Hepatocyte (in vitro differentiated cells): ENCODE measurements around the gene ZNF132. TPM values are rescaled to one million over a fixed set of nuclear protein-coding genes. Genes with fewer than 3 reads are reported as not detected.
"Not testable (repeated sequence)": the region's sequence is repeated elsewhere in the genome, so short reads cannot be mapped to it uniquely, and the experiment has no call there.

ENCODE experiments used
- DNase-seq: peaks from one replicate; pipeline ENCODE4 v3.0.0-alpha.2; 2016; ENCODE audit warnings: low spot score
- H2AFZ ChIP-seq: fragments of 200-600 bp; sonication (generic); 2 replicates; pipeline ENCODE4 v1.6.0; 2016; ENCODE audit warnings: antibody characterized with exemption, mild to moderate bottlenecking
- H3K27ac ChIP-seq: fragments of 200-600 bp; sonication (generic); 2 replicates; pipeline ENCODE4 v1.5.1; 2016; ENCODE audit warnings: mild to moderate bottlenecking
- H3K27me3 ChIP-seq: fragments of 200-600 bp; sonication (generic); 2 replicates; pipeline ENCODE4 v1.6.1; 2016
- H3K36me3 ChIP-seq: fragments of 200-600 bp; sonication (generic); replicated peaks from 2 replicates; pipeline ENCODE4 v1.5.1; 2016; ENCODE audit warnings: low read depth; ENCODE audit not compliant: insufficient read depth
- H3K4me1 ChIP-seq: fragments of 200-600 bp; sonication (generic); 2 replicates; pipeline ENCODE4 v1.5.1; 2016; ENCODE audit warnings: mild to moderate bottlenecking, moderate library complexity; ENCODE audit not compliant: insufficient read depth
- H3K4me2 ChIP-seq: fragments of 200-600 bp; sonication (generic); 2 replicates; pipeline ENCODE4 v1.6.0; 2016
- H3K4me3 ChIP-seq: fragments of 200-600 bp; sonication (generic); 2 replicates; pipeline ENCODE4 v1.5.1; 2016; ENCODE audit warnings: mild to moderate bottlenecking
- H3K79me2 ChIP-seq: fragments of 200-600 bp; sonication (generic); 2 replicates; pipeline ENCODE4 v1.6.0; 2017; ENCODE audit warnings: mild to moderate bottlenecking
- H3K9me2 ChIP-seq: fragments of 200-600 bp; sonication (generic); replicated peaks from 2 replicates; pipeline ENCODE4 v1.6.0; 2017; ENCODE audit warnings: mild to moderate bottlenecking; ENCODE audit not compliant: insufficient read depth
- H3K9me3 ChIP-seq: fragments of 200-600 bp; sonication (generic); 2 replicates; pipeline ENCODE4 v1.5.1; 2016; ENCODE audit warnings: low read depth, mild to moderate bottlenecking
- H4K20me1 ChIP-seq: fragments of 200-600 bp; sonication (generic); 2 replicates; pipeline ENCODE4 v1.6.0; 2016; ENCODE audit warnings: mild to moderate bottlenecking; ENCODE audit not compliant: insufficient read depth, poor library complexity, severe bottlenecking
- CTCF ChIP-seq: fragments of 200-600 bp; sonication (generic); IDR thresholded peaks from 2 replicates; pipeline ENCODE4 v1.5.1; 2016; ENCODE audit warnings: antibody characterized with exemption, mild to moderate bottlenecking; ENCODE audit not compliant: poor library complexity
- EZH2 ChIP-seq: fragments of 200-600 bp; sonication (generic); IDR thresholded peaks from 2 replicates; pipeline ENCODE4 v1.6.1; 2016; ENCODE audit warnings: antibody characterized with exemption, mild to moderate bottlenecking, borderline replicate concordance
- EZH2phosphoT487 ChIP-seq: fragments of 200-600 bp; sonication (generic); IDR thresholded peaks from one replicate; pipeline ENCODE4 v1.6.1; 2018; ENCODE audit warnings: antibody characterized with exemption, mild to moderate bottlenecking, low read depth, moderate library complexity; ENCODE audit not compliant: unreplicated experiment, severe bottlenecking
- WGBS: methylation state at CpG from one replicate; pipeline ENCODE4 v1.1.6; 2016; ENCODE audit warnings: low lambda C conversion rate; ENCODE audit errors: missing lambda C conversion rate; 5-methylcytosine and 5-hydroxymethylcytosine counted together
- polyA plus RNA-seq: library from polyadenylated mRNA; unstranded; fragments of >200 nt; fragmentation: Nextera tagmentation; extraction: Ambion mirVana; gene quantifications from 2 replicates; pipeline ENCODE4 v1.2.1, GENCODE V29; 2016
- total RNA-seq: library from RNA; depleted of rRNA; stranded (reverse); fragments of >200 nt; gene quantifications from 2 replicates; pipeline ENCODE4 v1.2.3, GENCODE V29; 2014

The ZNF132 gene
- total and polyA plus RNA-seq, 2 experiments from 2014 or later = 0.35 to 1.0 TPM

- Histone ChIP-seq H3K79me2 (peaks cover 10% of the 10 kb centered on the region), H3K4me1 (peaks cover 14% of the 10 kb centered on the region), H3K27ac (no peak overlapping the region), H3K36me3 (no peaks in the 10 kb centered on the region), H4K20me1 (no peaks in the 10 kb centered on the region), H3K27me3 (no peaks in the 10 kb centered on the region), H3K4me2 (no peak overlapping the region), H3K4me3 (no peak overlapping the region), H3K9me2 (no peaks in the 10 kb centered on the region), H3K9me3 (no peaks in the 10 kb centered on the region), H2AFZ (no peak overlapping the region)
- TF ChIP-seq EZH2 = no peak
- TF ChIP-seq EZH2phosphoT487 = no peak
- no peak for TF ChIP-seq CTCF
- no peak for DNase-seq
These were observed 33.8 kb upstream of the ZNF132 start for GRCh38 chr19:58473775-58474174.

DNA sequence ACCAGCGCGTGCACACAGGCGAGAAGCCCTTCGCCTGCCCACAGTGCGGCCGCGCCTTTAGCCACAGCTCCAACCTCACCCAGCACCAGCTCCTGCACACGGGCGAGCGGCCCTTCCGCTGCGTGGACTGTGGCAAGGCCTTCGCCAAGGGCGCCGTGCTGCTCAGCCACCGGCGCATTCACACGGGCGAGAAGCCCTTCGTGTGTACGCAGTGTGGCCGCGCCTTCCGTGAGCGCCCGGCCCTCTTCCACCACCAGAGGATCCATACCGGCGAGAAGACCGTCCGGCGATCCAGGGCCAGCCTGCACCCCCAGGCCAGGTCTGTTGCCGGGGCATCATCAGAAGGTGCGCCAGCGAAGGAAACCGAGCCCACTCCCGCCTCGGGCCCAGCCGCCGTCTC is 31.8 kb upstream of the ZNF132 start:
- no peaks in the 10 kb centered on the region for H3K9me3 ChIP-seq
- no peaks in the 10 kb centered on the region for H3K9me2 ChIP-seq
- no peak overlapping the region for H2AFZ ChIP-seq
- no peak overlapping the region for H3K4me2 ChIP-seq
- H3K27ac ChIP-seq = no peak overlapping the region
- peaks cover 6% of the 10 kb centered on the region for H4K20me1 ChIP-seq
- H3K36me3 ChIP-seq = no peaks in the 10 kb centered on the region
- TF ChIP-seq EZH2phosphoT487 = no peak
- no peak for TF ChIP-seq EZH2
- TF ChIP-seq CTCF = no peak
- H3K4me3 ChIP-seq = no peak overlapping the region
- H3K79me2 ChIP-seq = peaks cover 18% of the 10 kb centered on the region
- no peak for DNase-seq
- WGBS = over 99% methylated on average over 29 of the region's 39 CpGs
- H3K4me1 ChIP-seq = peaks cover 9% of the 10 kb centered on the region
- no peaks in the 10 kb centered on the region for H3K27me3 ChIP-seq

DNA sequence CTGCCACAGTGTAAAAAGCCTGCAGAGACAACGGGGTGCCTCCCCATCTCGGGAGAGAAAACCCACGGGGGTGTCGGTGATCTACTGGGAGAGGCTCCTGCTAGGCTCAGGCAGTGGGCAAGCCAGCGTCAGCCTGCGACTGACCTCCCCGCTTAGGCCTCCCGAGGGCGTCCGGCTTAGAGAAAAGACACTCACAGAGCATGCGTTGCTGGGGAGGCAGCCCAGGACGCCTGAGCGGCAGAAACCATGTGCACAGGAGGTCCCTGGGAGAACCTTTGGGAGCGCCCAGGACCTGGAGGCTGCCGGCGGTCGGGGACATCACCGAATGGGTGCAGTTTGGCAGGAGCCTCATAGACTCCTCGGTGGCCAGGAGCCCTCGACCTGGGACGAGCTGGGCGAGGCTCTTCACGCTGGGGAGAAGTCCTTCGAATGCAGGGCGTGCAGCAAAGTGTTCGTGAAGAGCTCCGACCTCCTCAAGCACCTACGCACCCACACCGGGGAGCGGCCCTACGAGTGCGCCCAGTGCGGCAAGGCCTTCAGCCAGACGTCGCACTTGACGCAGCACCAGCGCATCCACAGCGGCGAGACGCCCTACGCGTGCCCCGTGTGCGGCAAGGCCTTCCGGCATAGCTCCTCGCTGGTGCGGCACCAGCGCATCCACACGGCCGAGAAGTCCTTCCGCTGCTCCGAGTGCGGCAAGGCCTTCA is 31.0 kb upstream of the ZNF132 start:
- not testable (repeated sequence) for H3K4me2 ChIP-seq, H2AFZ ChIP-seq, H3K4me1 ChIP-seq, H3K36me3 ChIP-seq, H3K4me3 ChIP-seq, H3K9me2 ChIP-seq, H3K27ac ChIP-seq, DNase-seq, H3K27me3 ChIP-seq, H3K9me3 ChIP-seq, H4K20me1 ChIP-seq
- peaks cover 18% of the 10 kb centered on the region for H3K79me2 ChIP-seq
- 96% methylated on average over 22 of the region's 53 CpGs for WGBS

DNA sequence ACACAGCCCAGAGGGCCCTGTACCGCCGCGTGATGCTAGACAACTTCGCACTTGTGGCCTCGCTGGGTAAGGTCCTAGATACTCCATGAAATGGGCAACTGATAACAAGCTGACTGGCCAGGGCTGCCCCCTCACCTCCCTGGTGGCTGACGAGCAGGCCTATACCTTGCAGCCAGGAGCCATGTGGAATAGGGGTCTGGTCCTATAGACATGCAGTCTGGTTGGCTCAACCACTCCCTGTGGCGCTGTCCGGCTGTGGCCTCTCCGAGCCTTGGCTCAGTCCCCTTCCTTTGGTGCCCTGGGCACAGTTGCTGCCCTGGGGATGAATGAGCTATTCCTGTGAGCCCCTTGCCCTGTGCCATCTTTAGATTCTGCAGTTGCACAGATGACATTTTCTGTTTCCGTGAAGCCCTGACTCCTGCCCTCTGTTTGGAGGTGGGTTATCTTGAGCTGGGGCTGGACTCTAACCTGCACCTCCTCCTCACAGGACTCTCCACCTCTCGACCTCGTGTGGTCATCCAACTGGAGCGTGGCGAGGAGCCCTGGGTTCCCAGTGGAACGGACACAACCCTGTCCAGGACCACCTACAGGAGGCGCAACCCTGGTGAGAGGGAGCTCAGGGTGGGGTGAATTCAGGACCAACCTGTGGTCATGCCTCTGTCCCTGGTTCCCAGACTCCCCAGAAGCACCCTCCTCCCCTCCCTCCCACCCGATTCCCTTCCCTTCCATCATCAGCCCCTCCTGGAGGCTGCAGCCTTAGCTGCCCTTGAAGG is 29.5 kb upstream of the ZNF132 start:
- peaks cover 6% of the 10 kb centered on the region for H4K20me1 ChIP-seq
- WGBS = 97% methylated on average over 16 of the region's 17 CpGs
- H3K9me2 ChIP-seq = no peaks in the 10 kb centered on the region
- no peak overlapping the region for H3K4me2 ChIP-seq
- H3K36me3 ChIP-seq = no peaks in the 10 kb centered on the region
- DNase-seq = no peak
- no peak overlapping the region for H3K4me3 ChIP-seq
- H3K27me3 ChIP-seq = no peaks in the 10 kb centered on the region
- no peak overlapping the region for H3K27ac ChIP-seq
- H3K4me1 ChIP-seq = no peaks in the 10 kb centered on the region
- no peak for TF ChIP-seq CTCF
- no peak for TF ChIP-seq EZH2phosphoT487
- TF ChIP-seq EZH2 = no peak
- no peak overlapping the region for H2AFZ ChIP-seq
- H3K9me3 ChIP-seq = no peaks in the 10 kb centered on the region
- H3K79me2 ChIP-seq = peaks cover 18% of the 10 kb centered on the region
